HG03095 (cell line): ENCODE measurements around the gene KLF3.
A peak's percentile ranks its signal among the peaks of the same experiment; 100 is the strongest.

ENCODE experiments used
- ATAC-seq: cut with Tn5 transposase; IDR thresholded peaks from one replicate; pipeline ENCODE4 v1.9.1; 2021; ENCODE audit warnings: moderate library complexity; ENCODE audit not compliant: unreplicated experiment

Gene KLF3

GRCh38 chr4:38654273-38654672 is 9.7 kb upstream of the KLF3 start:
- no peak for ATAC-seq

DNA sequence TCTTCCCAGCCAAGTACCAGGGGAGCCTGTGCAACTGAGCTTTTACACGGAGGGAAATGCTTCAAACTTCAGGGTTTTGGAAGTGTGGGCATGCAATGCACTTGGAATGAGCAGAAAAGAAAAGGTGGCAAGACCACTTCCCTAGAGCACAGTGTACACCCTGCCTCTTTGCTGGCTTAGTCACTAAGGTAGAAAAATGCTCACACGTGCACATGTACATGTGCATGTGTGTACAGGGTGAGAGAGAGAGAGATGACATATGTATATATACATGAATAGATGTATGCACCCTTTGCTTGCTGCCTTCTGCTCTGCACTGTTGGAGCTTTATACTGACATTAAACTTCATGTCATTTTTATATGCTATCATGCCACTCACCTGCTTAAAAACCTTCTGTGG is 7.9 kb upstream of the KLF3 start:
- ATAC-seq: no peak

- no peak for ATAC-seq
Observed at GRCh38 chr4:38659346-38659745, 4.7 kb upstream of the KLF3 start.

- ATAC-seq: no peak
Observed at GRCh38 chr4:38660838-38661237, 3.2 kb upstream of the KLF3 start.

DNA sequence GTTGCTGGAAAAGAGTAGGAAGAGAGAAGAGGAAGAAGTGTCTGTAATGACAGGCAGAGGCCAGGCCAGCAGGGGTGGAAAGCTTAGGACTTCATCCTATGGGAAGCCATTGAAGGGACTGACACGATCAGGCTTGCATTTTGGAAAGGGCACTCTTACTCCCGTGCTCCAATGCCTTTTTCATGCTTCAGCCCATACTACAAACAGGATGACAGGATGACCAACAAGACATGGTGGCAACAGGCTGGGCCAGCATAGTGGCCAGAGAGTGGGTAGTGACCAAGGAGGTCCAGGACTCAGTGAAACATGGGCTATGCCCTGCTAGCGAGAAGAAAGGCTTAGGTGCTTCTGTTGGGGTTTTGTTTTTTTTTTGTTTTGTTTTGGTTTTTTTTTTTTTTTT is 2.6 kb upstream of the KLF3 start:
- no peak for ATAC-seq

DNA sequence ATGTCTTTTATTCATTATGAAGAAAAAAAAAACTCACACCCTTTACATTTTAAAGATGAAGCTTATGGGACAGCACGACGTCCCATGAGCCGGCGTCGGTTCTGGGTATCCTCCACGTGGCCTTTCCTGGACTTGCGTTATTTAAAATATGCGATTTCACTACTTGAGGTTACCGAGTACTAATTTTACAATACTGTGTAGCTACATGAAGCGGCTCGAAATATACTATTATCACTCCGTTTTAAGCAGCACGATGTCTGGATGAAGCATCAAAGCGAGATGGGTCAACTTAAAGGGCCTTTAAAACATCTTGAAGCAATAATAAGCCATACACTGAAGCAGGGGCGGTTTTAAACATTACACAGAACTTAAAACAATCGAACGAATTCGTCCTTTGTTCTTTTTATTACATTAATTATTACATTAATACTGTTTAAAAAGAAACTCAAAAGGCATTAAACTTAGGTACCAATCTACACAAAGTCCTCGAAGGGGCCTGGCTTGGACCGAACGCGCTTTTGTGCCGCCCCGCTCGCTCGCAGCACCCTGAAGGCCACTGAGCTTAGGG is 1.4 kb upstream of the KLF3 start:
- ATAC-seq: no peak

- ATAC-seq: peak; percentile 38
Observed at GRCh38 chr4:38663090-38663800, 754 bp upstream of the KLF3 start.

GRCh38 chr4:38664706-38665401 is 855 bp downstream of the KLF3 start:
- no peak for ATAC-seq

- ATAC-seq: no peak
Observed at GRCh38 chr4:38665551-38666411, 1.8 kb downstream of the KLF3 start.

DNA sequence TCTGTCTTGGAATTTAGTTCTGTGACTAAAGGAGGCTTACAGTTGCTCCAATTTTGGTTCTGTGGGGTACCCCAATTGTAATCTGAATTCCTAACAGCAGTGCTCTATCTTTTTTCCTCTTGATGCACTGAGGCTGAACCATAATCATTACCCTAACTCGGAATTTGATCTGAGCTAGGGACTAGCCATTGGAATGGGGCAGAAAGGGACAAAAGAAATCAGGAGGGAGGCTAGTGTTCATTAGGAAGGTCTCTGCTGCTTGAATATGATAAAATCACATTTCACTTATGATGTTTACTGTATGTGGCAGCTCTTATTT is 2.7 kb downstream of the KLF3 start:
- ATAC-seq: no peak

DNA sequence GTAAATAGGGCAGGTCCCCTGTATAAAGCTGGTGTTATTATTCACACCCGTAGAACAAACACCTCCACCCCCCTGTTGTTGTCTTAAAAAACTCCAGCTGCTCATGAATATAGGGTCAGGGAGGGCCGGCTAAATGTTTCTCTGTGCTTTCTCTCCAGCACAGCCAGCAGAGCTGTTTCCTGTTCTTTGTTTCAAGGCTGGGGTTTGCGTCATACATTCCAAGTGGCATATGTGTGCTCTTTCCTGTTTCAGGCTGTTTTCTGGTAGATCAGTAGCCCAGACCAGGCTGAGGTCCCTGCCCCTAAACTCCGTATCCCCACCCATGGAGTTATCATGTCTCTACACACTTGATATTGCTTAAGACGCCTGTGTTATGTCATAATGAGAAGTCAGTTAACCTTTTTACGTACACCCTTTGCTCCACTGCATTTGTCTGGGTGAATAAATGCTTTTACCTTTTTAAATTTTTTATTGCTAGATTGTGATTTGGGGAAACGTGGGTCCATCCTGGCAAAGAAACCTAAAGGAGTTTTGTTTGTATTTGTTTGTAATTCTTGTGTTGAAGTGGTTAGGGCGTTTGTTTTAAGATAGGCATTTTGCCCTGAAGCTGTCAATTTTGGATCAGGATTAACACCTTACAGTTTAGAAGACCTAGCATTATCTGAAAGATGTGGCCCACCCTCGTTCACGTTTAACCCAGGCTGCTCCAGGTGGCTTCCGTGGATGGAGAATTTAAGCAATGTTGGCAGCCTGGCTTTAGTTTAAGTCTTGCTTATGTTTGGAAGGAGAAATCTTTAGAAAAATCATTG is 3.3 kb downstream of the KLF3 start:
- peak; percentile 30 for ATAC-seq

GRCh38 chr4:38668203-38668971 is 4.4 kb downstream of the KLF3 start:
- ATAC-seq: no peak

GRCh38 chr4:38669208-38669607 is 5.2 kb downstream of the KLF3 start:
- ATAC-seq: no peak

DNA sequence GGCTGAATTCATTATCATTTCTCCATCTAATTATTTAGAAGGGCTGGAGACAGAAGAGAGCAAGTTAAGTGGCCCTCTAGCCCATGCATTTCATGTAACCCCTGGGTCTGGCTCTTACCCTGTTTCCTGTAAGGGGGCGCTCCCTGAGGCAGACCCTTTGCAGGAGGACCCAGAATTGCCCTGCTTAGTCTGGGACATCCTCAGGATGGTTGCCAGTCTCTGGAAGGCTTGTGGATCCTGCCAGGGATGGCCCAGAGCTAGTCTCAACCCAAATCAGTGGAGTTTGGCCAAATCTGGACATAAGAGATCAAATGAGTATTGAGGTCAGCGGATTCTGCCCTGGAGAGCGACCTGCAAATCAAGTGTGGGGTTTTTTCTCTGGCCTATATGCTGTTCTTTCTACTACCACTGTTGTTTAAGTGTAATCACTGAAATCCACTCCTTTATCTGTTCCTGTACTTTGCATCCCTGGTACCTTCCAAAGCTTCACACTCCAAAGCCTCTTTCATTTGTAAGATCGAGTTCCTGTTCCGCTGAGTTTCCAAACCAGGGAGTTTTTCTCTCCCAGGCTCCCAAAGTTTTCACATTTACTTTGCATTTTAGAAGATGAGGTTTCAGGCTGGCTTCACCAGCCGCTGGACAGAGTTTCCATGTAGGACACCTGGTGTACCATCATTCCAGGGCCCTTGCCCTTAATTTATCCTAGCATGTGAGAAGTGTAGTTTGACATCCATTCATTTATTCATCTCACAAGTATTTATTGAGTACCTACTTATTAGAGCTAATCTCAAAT is 6.3 kb downstream of the KLF3 start:
- ATAC-seq: no peak

GRCh38 chr4:38670939-38671591 is 7.1 kb downstream of the KLF3 start:
- peak; percentile 46 for ATAC-seq

DNA sequence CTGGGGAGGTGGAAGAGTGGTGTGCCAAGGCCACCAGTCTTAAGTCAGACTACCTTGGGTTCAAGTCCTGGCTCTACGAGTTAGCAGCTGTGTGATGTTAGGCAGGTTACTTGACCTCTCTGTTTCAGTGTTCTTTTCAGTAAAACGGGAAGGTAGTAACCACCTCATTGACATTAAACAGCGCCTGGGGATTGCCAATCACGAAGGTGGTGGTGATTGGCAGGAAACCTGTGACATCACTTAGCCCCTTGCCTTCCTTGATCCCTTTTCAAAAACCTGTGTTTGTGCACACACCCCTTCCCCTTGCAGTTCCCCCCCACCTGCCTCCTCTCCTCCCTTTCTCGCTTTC is 7.6 kb downstream of the KLF3 start:
- no peak for ATAC-seq

DNA sequence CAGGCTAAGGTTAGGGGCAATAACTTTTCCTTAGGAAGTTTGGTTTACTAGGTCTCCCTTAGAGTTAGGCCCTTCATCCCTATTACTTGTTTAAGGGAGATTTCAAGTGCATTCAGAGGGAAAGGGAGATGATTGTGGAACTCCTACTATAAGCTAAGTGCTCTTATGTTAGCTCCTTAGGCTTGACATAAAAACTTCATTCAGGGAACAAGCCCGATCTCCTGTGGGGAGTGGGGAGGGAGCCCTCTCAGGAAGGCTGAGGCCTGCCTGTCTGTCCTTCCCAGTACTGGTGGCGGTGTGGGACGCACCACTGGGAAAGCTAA is 8.0 kb downstream of the KLF3 start:
- ATAC-seq: no peak

GRCh38 chr4:38672397-38673129 is 8.6 kb downstream of the KLF3 start:
- ATAC-seq: no peak
